Measurements from ENCODE around the gene TNFRSF1A. TPM values are rescaled to one million over a fixed set of nuclear protein-coding genes. Genes with fewer than 3 reads are reported as not detected.

Gene TNFRSF1A
- total RNA-seq, 1 experiment from 2014 or later, result 95.1 TPM

DNA sequence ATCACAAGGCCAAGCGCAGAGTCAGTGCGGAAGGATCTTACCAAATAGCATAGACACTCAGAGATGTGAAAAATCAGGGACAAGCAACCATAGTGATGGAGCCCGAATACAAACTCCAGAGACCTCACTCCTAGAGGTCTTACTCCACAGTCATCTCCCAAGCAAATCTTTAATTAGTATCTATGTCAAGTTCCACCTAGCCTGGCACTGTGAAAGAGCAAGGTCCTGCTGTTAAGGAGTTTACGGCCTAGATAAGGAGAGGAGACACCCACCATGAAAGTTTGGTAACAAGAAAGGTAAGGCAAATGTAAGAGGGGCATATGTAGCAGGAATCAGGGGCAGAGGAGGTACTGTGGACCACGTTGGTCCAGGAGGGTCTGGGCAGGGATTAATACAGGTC is 38.8 kb downstream of the TNFRSF1A start:
- Histone ChIP-seq H3K27me3 (ENCODE audit: low read length) (no peaks in the 10 kb centered on the region), H3K9ac (ENCODE audit: low read length) (no peak overlapping the region), H2AFZ (ENCODE audit: low read length) (no peak overlapping the region), H3K4me3 (ENCODE audit: low read length) (no peak overlapping the region), H4K20me1 (ENCODE audit: low read length) (no peaks in the 10 kb centered on the region), H3K9me2 (replicated peaks; ENCODE audit: low read length) (no peaks in the 10 kb centered on the region), H3K27ac (ENCODE audit: low read length) (no peak overlapping the region), H3K4me2 (ENCODE audit: low read length) (no peak overlapping the region), H3F3A (ENCODE audit: low read length, unreplicated experiment) (no peaks in the 10 kb centered on the region), H3K4me1 (ENCODE audit: insufficient read depth, low read length) (no peaks in the 10 kb centered on the region), H3K9me3 (ENCODE audit: low read length) (no peaks in the 10 kb centered on the region), H3K36me3 (ENCODE audit: low read depth, low read length) (no peaks in the 10 kb centered on the region), H3K79me2 (ENCODE audit: low read length) (no peaks in the 10 kb centered on the region)
- ChIA-PET POLR2A (ENCODE audit: unreplicated experiment) (no interaction called here), CTCF (no interaction called here)
- intact Hi-C loops (cut with micrococcal nuclease), result no loop called here
- ATAC-seq, result no peak
- DNase-seq, result no peak
- TF ChIP-seq EZH2phosphoT487 (IDR thresholded peaks at IDR 0.05; ENCODE audit: borderline replicate concordance, low read length) (no peak), EZH2 (IDR thresholded peaks at IDR 0.05; ENCODE audit: low read length, unreplicated experiment) (no peak), CTCF (conservative IDR thresholded peaks at IDR 0.05; ENCODE audit: low read depth, low read length) (no peak)
- BruUV-seq (replicated peaks), result no TSS peak

- no peaks in the 10 kb centered on the region for H3K9me3 ChIP-seq (ENCODE audit: low read length)
- no peak overlapping the region for H3K27ac ChIP-seq (ENCODE audit: low read length)
- ATAC-seq (no peak), DNase-seq (no peak)
- H3K79me2 ChIP-seq (ENCODE audit: low read length), result no peaks in the 10 kb centered on the region
- H3K27me3 ChIP-seq (ENCODE audit: low read length), result no peaks in the 10 kb centered on the region
- POLR2A ChIA-PET (ENCODE audit: unreplicated experiment), result no interaction called here
- no peaks in the 10 kb centered on the region for H4K20me1 ChIP-seq (ENCODE audit: low read length)
- H3F3A ChIP-seq (ENCODE audit: low read length, unreplicated experiment), result no peaks in the 10 kb centered on the region
- TF ChIP-seq CTCF (conservative IDR thresholded peaks at IDR 0.05; ENCODE audit: low read depth, low read length), result no peak
- TF ChIP-seq EZH2 (IDR thresholded peaks at IDR 0.05; ENCODE audit: low read length, unreplicated experiment), result no peak
- TF ChIP-seq EZH2phosphoT487 (IDR thresholded peaks at IDR 0.05; ENCODE audit: borderline replicate concordance, low read length), result no peak
- BruUV-seq (replicated peaks), result no TSS peak
- H3K9ac ChIP-seq (ENCODE audit: low read length), result no peak overlapping the region
- H3K9me2 ChIP-seq (replicated peaks; ENCODE audit: low read length), result no peaks in the 10 kb centered on the region
- no peak overlapping the region for H3K4me3 ChIP-seq (ENCODE audit: low read length)
- H3K4me1 ChIP-seq (ENCODE audit: insufficient read depth, low read length), result peaks cover 4% of the 10 kb centered on the region; the same call in 1 of the 2 replicates
- H3K36me3 ChIP-seq (ENCODE audit: low read depth, low read length), result no peaks in the 10 kb centered on the region
- CTCF ChIA-PET, result no interaction called here
- intact Hi-C loops (cut with micrococcal nuclease), result no loop called here
- no peak overlapping the region for H3K4me2 ChIP-seq (ENCODE audit: low read length)
- H2AFZ ChIP-seq (ENCODE audit: low read length), result no peak overlapping the region
Observed at GRCh38 chr12:6302621-6303020, 39.3 kb downstream of the TNFRSF1A start.

- Histone ChIP-seq H3K79me2 (ENCODE audit: low read length) (no peaks in the 10 kb centered on the region), H3K27me3 (ENCODE audit: low read length) (no peaks in the 10 kb centered on the region), H3K9me3 (ENCODE audit: low read length) (no peaks in the 10 kb centered on the region), H3K9ac (ENCODE audit: low read length) (no peak overlapping the region), H2AFZ (ENCODE audit: low read length) (no peak overlapping the region), H3K9me2 (replicated peaks; ENCODE audit: low read length) (no peaks in the 10 kb centered on the region), H4K20me1 (ENCODE audit: low read length) (no peaks in the 10 kb centered on the region), H3K4me1 (ENCODE audit: insufficient read depth, low read length) (peaks cover 9% of the 10 kb centered on the region; the same call in 1 of the 2 replicates), H3K36me3 (ENCODE audit: low read depth, low read length) (no peaks in the 10 kb centered on the region), H3F3A (ENCODE audit: low read length, unreplicated experiment) (no peaks in the 10 kb centered on the region), H3K4me3 (ENCODE audit: low read length) (no peak overlapping the region), H3K27ac (ENCODE audit: low read length) (no peak overlapping the region), H3K4me2 (ENCODE audit: low read length) (no peak overlapping the region)
- CTCF ChIA-PET, result no interaction called here
- intact Hi-C loops (cut with micrococcal nuclease), result no loop called here
- POLR2A ChIA-PET (ENCODE audit: unreplicated experiment), result no interaction called here
- no TSS peak for BruUV-seq (replicated peaks)
- ATAC-seq (no peak), DNase-seq (no peak)
- TF ChIP-seq EZH2 (IDR thresholded peaks at IDR 0.05; ENCODE audit: low read length, unreplicated experiment), result no peak
- no peak for TF ChIP-seq CTCF (conservative IDR thresholded peaks at IDR 0.05; ENCODE audit: low read depth, low read length)
- TF ChIP-seq EZH2phosphoT487 (IDR thresholded peaks at IDR 0.05; ENCODE audit: borderline replicate concordance, low read length), result no peak
Observed at GRCh38 chr12:6301721-6302120, 40.2 kb downstream of the TNFRSF1A start.
